K562 (cell line): ENCODE data around the gene AURKB. TPM values are rescaled to one million over a fixed set of nuclear protein-coding genes. Genes with fewer than 3 reads are reported as not detected.

Experiments used
- ATF7 ChIP-seq: fragments of 450-650 bp; IDR thresholded peaks from 2 replicates; pipeline ENCODE4 v1.7.1; 2014; ENCODE audit warnings: mild to moderate bottlenecking, moderate library complexity
- CBX2 ChIP-seq: fragments of 200-600 bp; sonication (generic); IDR thresholded peaks from one replicate; pipeline ENCODE4 v1.6.1; 2012; ENCODE audit warnings: mild to moderate bottlenecking, low read length, inconsistent platforms; ENCODE audit not compliant: insufficient read depth, poor library complexity, severe bottlenecking
- CEBPZ ChIP-seq: fragments of 150-350 bp; IDR thresholded peaks from 2 replicates; pipeline ENCODE4 v1.6.1; 2014; ENCODE audit warnings: low read depth, mild to moderate bottlenecking, low read length, borderline replicate concordance
- EP300 ChIP-seq: IDR thresholded peaks from 2 replicates; pipeline ENCODE4 v1.6.1; 2012; ENCODE audit warnings: low read length, improper control_type of control experiment
- FOSL1 ChIP-seq: fragments of 200-800 bp; sonication (Bioruptor generic); conservative IDR thresholded peaks from 2 replicates; pipeline ENCODE4 v1.6.1; 2016; ENCODE audit warnings: missing genetic modification characterization, missing compliant biosample characterization
- GABPB1 ChIP-seq: sonication (generic); formaldehyde crosslinking; IDR thresholded peaks from 2 replicates; pipeline ENCODE4 v1.8.0; 2022; ENCODE audit warnings: mild to moderate bottlenecking, missing genetic modification reagents
- KLF1 ChIP-seq: fragments of 450-650 bp; IDR thresholded peaks from 2 replicates; pipeline ENCODE4 v1.6.1; 2016; ENCODE audit warnings: missing genetic modification characterization, missing compliant biosample characterization
- LARP7 ChIP-seq: fragments of 450-650 bp; IDR thresholded peaks from 2 replicates; pipeline ENCODE4 v1.6.1; 2016
- MBD1 ChIP-seq: fragments of 250-450 bp; sonication (Bioruptor Pico); IDR thresholded peaks from 2 replicates; pipeline ENCODE4 v1.8.0; 2022; ENCODE audit warnings: inconsistent platforms
- NELFE ChIP-seq: IDR thresholded peaks from 2 replicates; pipeline ENCODE4 v1.6.1; 2011; ENCODE audit warnings: mild to moderate bottlenecking; ENCODE audit not compliant: insufficient read depth, insufficient read length
- PBX2 ChIP-seq, 2 experiments: IDR thresholded peaks in 1 of 2; conservative IDR thresholded peaks in 1 of 2; 2 replicates each; pipeline ENCODE4 v1.6.1; 2016; ENCODE audit warnings: low read depth in 2 of 2, mild to moderate bottlenecking in 1 of 2, missing compliant biosample characterization in 1 of 2, missing genetic modification characterization in 1 of 2, moderate library complexity in 1 of 2
- PHF20 ChIP-seq: fragments of 450-650 bp; IDR thresholded peaks from 2 replicates; pipeline ENCODE4 v1.6.1; 2018; ENCODE audit not compliant: partially characterized antibody
- SP1 ChIP-seq: sonication (generic); formaldehyde crosslinking; IDR thresholded peaks from 2 replicates; pipeline ENCODE4 v1.8.1; 2022; ENCODE audit warnings: mild to moderate bottlenecking, missing genetic modification reagents
- TFAM ChIP-seq: fragments of 250-450 bp; sonication (Bioruptor Pico); conservative IDR thresholded peaks from 2 replicates; pipeline ENCODE4 v1.5.0; 2021; ENCODE audit warnings: mild to moderate bottlenecking, moderate library complexity
- ZNF224 ChIP-seq: sonication (generic); formaldehyde crosslinking; IDR thresholded peaks from 2 replicates; pipeline ENCODE4 v1.8.0; 2022; ENCODE audit warnings: mild to moderate bottlenecking, missing genetic modification reagents
- ZNF324 ChIP-seq: fragments of 250-450 bp; sonication (Bioruptor Pico); IDR thresholded peaks from 2 replicates; pipeline ENCODE4 v1.4.0; 2020; ENCODE audit warnings: mild to moderate bottlenecking
- ZNF507 ChIP-seq: conservative IDR thresholded peaks from 2 replicates; pipeline ENCODE4 v1.6.1; 2017; ENCODE audit warnings: missing genetic modification characterization, missing compliant biosample characterization
- ZNF780A ChIP-seq: fragments of 250-450 bp; sonication (Bioruptor Pico); IDR thresholded peaks from 2 replicates; pipeline ENCODE4 v1.5.0; 2021; ENCODE audit warnings: mild to moderate bottlenecking
- ZNF830 ChIP-seq: fragments of 250-450 bp; sonication (Bioruptor Pico); IDR thresholded peaks from 2 replicates; pipeline ENCODE4 v1.5.0; 2021; ENCODE audit warnings: mild to moderate bottlenecking
- polyA plus RNA-seq, 8 experiments: library from polyadenylated mRNA; depleted of rRNA in 4 of 8; stranded (reverse) in 5 of 8; unstranded in 3 of 8; fragments of >200 nt; fragmentation: Nextera tagmentation in 2 of 8; fragmentation: Illumina TruSeq in 1 of 8; extraction: Ambion mirVana in 2 of 8; extraction: Trizol in 1 of 8; gene quantifications; 2 replicates each; pipeline versions ENCODE4 v1.2.1 to v1.2.3, GENCODE V29; 2011 to 2014; ENCODE audit warnings: inconsistent platforms in 1 of 8, missing spikeins in 1 of 8
- total RNA-seq, 7 experiments: library from RNA; depleted of rRNA in 6 of 7; stranded (reverse); fragments of >200 nt in 6 of 7; fragmentation: Illumina TruSeq in 2 of 7; extraction: Trizol in 2 of 7; gene quantifications; 2 replicates each; pipeline versions ENCODE4 v1.2.1 to v1.2.3, GENCODE V29; 2011 to 2021; ENCODE audit warnings: low replicate concordance in 1 of 7

Gene AURKB
- total and polyA plus RNA-seq, 9 of the 15 experiments (the other 6 are each of a cell fraction or from before 2014, with no cell fraction given), result 27.2 to 114 (median 74.8) TPM

GRCh38 chr17:8173056-8173870, 37.1 kb downstream of the AURKB start (continued):
- TF ChIP-seq PBX2 (CRISPR knock-in tag; IDR thresholded peaks at IDR 0.05; ENCODE audit: low read depth) (no peak), PBX2 (tag; conservative IDR thresholded peaks at IDR 0.05; ENCODE audit: low read depth) (peak; percentile 72), TFAM (CRISPR knock-in tag) (no peak), MBD1 (CRISPR knock-in tag) (no peak), CEBPZ (no peak), KLF1 (0 out of 2 replicates have a peak, but pooled peaks have one; percentile 61), ZNF507 (tag) (no peak), ZNF780A (peak; percentile 94), ZNF830 (CRISPR knock-in tag) (peak; percentile 97), ZNF224 (CRISPR knock-in tag) (no peak), SP1 (peak; percentile 93), GABPB1 (CRISPR knock-in tag) (peak; percentile 65; the same call in 1 of the 2 replicates), NELFE (peak; percentile 52), ZNF324 (CRISPR knock-in tag) (peak; percentile 67; the same call in 1 of the 2 replicates), CBX2 (no peak), EP300 (peak; percentile 70), ATF7 (peak; percentile 79), LARP7 (peak; percentile 81; the same call in 1 of the 2 replicates), PHF20 (peak; percentile 32), FOSL1 (tag) (peak; percentile 79)
